Measurements from ENCODE around the gene MOK.

The MOK gene

DNA sequence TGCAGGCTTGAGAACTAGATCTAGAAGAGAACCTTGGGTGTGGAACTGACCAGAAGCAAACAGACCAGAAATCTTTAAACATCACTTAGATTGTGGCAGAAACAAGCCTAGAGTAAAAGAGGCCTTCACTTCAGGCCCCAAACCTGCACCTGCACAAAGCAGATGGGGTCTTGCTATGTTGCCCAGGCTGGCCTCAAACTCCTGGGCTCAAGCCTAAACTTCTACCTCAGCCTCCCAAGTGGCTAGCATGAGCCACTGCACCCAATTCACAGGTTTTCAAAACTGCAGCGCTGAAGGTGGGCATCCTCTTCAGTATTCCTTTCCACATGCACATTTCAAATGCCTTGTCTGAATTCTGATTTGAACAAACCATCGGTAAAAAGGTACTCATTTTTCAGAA lies 19.9 kb downstream of the MOK start:
- no peak for DNase-seq

DNA sequence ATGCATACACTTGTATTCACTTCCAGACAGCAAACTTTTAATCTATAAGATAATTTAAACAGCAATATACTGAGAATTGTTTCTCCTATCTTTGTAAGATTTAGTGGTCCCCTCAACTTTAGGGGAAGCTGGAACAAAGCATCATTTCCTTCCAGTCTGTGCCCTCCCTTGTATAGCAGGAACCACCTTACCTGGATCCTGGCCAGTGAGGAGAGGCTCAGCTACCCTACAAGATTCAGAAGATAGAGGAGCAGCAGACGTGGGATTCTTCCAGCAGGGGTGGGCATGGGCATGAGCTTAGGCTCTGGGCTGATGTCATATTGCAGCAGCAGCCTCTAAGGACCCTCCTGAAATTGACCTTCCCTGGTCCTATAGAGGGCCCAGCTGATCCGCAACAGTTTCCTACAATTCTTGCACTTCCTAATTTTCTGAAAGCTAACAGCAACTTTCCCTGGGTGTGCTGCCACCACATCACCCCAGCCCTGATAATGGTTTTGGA lies 21.3 kb downstream of the MOK start:
- DNase-seq: no peak

DNA sequence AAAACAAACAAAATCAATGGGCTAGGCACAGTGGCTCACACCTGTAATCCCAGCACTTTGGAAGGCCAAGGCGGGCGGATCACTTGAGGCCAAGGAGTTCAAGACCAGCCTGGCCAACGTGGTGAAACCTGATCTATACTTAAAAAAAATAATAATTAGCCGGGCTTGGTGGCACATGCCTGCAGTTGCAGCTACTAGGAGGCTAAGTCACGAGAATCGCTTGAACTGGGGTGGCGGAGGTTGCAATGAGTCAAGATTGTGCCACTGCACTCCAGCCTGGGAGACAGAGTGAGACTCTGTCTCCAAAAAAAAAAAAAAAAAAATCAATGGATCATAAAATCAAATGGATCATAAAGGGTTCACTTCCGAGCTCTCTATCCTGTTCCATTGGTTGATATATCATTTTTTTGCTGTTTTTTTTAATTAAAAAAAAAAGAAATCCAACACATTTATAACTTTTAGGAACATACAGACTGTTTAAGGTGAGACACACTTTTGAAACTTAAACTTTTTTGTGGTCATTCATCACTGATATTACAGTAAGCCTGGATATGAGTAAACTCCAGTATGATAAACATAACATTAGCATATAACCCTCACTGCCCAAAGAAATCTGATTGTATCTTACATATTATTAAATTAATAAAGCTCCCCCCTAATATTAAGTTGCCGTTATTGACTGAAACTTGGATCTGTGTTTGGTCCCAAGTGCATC lies 22.1 kb downstream of the MOK start:
- DNase-seq: no peak

DNA sequence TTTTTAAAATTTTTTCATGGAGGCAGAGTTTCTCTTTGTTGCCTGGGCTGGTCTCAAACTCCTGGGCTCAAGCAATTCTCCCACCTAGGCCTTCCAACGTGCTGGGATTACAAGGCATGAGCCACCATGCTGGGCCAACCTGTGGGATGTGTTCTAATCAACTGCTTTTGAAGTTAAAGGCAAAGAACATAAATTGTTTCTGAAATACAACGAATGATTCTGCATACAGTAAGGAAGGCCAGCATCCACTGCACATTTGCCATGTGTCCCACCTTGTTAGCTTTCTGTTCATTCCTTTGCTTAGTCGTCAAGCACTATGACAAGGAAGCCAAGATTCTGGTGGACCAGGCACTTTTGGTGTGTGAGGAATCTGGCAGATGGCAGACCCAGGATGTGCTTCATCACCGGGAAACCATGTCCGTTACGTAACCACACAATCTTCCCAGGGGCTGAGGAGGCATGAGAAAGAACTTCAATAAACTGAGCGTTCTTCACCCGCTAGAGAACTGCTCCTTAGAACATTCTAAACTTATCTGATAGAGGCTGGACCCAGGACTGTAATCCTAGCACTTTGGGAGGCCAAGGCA lies 24.5 kb downstream of the MOK start:
- DNase-seq: no peak

DNA sequence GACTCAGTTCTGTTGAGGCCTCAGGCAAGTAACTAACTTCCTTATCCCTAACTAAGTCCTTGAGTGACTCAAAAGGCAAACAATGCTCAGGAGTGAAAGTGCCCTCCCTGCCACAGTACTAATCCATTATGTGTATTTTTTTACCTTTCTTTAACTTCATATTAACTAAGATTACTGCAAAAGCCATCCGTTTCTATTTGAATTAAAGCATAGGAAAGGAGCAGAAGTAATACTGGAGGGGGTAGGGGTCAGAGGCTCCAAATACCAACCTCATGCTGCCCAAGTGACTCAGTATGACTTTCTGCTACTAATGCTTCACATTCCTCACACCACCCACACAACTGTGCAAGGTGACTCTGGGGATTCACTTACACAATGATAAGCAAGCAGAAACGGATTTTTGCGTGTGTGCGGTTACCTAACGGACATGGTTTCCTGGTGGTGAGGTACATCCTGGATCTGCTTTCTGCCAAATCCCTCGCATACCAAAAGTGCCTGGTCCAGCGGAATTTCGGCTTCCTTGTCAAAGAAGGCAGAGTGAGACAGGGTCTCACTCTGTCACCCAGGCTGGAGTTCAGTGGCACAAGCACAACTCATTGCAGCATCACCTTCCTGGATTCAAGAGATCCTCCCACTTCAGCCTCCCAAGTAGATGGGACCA lies 25.1 kb downstream of the MOK start:
- no peak for DNase-seq

DNA sequence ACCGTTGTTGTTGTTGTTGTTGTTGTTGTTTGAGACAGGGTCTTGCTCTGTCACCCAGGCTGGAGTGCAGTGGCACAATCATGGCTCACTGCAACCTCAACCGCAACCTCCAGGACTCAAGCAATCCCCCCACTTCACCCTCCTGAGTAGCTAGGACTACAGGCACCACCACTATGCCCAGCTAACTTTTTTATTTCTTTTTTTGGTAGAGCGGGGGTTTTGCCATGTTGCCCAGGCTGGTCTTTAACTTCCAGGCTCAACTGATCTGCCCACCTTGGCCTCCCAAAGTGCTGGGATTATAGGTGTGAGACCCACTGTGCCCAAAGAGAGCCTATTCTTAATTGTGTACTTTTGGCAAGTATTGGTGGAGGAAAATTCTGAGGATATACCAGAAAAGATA lies 25.7 kb downstream of the MOK start:
- no peak for DNase-seq

DNA sequence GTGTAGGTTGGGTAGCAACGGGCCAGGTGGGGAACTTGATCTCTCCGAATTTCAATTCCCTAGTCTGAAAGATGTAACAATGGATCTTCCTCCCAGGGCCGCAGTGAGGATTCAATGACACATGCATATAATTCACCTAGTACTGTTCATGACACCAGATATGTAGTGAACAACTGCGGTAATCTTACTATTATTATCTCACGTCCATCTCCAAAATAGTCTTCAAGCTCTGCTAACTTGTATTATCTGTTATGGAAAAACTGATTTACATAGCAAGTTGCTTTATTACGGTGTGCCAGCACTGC lies 26.4 kb downstream of the MOK start:
- DNase-seq: no peak

DNA sequence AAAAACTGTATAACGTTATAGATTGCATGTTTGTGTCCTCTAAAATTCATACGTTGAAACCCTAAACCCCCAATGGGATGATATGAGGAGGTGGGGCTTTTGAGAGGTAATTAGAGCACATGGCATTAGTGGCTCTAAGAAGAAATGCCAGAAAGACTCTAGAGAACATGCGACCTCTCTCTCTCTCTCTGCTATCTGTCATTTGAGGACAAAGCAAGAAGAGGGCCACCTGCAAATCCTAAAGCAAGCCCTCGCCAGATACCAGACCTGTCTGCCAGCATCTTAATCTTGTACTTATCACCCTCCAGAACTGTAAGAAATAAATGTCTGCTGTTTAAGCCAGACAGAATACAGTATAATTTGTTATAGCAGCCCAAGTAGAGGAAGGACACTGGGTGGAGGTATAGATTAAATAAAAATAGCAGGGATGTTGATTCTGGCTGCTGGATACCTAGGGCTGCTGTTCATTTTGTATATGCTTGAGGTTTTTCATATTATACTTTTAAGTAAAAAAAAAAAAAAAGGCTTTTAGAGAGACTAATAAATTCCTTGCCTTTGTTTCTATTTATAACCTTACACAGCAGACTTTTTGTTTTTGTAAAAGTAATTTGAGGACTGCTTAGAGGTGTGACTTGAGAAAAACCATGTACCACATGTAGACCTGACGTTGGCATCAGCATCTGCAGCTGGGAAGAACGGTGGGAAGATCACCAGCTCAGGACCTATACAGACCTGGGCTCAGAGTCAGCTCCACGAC lies 26.9 kb downstream of the MOK start:
- DNase-seq: no peak

DNA sequence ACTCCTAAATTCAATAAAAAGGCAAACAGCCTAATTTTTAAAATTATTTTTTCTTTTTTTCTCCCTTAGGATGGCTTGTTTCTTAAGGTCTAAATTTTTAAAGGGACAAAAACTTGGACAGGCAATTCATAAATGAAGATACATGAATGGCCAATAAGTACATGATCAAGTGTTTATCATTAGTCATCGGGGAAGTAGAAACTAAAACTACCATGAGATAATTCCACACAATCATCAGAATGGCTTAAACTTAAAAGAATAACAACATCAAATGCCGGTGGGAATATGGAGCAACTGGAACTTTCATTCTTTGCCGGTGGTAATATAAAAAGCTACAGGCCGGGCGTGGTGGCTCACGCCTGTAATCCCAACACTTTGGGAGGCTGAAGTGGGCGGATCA lies 29.1 kb downstream of the MOK start:
- DNase-seq: no peak

DNA sequence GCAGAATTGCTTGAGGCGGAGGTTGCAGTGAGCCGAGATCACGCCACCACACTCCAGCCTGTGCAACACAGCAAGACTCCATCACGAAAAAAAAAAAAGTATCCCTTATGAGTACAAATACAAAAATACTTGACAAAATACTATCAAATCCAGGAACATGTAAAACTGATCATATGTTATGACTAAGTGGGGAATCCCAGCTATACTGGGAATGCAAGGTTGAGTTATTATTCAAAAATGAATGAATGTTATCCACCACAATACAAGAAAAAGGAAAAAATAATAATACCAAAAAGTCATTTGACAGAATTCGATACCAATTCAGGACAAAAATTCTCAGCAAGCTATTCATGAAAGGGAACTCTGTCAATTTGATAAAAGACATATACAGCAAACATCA lies 32.6 kb downstream of the MOK start:
- no peak for DNase-seq

DNA sequence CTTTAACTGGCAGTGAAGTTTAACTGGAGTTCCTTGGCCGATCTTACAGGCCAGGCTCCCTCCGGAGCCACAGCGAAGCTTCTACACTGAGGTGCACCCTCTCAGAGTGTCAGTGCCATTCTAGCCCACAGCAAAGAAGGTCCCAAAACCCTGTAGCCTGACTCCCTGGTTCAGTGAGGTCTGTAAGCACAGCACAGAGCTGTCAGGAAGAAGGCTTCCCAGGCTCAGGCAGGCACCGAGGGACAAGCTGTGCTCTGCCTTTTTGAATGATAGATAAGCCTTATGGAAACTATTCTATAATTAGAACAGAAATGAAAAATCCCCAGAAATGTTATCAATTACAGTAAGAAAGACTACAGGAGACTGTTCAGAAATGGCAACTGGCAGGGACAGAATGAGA lies 40.2 kb downstream of the MOK start:
- no peak for DNase-seq

DNA sequence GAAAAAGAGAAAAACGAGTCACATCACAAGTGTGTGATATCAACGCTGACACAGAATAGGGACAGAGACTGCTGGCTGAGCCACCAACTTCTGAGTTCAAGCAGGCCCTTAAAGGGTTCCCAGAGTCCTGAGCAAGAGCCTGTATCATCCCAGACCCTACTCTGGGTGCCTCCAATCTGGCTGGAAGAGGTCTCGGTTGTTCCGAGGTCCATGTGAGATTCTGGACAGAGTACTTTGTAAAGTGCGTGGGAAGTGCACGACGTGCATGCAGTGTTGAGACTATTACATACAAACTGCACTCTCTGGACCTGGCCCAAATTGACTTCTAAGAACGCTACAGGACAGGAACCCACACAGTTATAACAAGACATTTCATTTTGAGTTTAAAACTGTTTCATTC lies 40.6 kb downstream of the MOK start:
- no peak for DNase-seq

DNA sequence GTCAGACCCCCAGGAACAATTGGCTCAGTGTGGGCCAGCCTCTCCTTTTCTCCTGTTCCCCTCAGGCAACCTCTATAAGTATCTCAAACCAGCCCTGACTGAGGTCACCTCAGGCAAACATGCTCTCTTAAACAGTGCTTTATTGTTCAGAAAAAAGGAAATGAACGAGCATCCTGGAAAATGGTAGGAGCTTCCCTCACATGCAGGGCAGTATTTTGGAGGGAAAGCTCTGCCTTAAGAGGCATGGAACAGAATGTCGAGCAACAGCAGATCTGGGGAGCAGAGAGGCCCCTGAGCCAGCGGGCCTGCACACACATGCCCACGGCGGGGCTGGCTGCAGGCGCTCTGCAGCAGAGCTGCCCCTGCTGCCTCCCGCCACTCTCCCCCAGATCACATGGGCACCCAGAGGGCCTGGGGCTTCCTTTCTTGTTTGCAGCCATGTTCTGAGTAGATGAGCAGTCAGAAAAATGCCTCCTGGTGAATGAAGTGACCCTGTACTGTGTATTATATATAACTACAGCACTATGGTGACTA lies 42.0 kb downstream of the MOK start:
- peak in 2 of 56 donors; percentile 9 to 12 for DNase-seq

DNA sequence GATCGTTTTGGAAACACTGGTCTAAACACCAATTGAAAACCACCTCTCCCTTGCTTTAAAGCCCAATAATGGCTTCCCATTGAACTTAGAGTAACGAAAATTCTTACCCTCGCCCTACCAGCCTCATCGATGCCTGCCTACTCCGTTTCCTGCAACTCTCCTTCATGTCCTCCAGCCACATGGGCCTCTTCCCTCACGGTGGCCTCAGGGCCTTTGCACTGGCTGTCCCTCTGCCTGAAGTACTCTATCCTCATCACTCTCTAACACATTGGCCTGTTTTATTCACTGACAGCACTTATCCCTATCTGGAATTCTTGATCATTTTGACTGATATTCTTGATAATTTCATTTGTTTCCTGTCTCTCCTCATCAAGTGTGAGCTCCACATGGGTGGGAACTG lies 46.8 kb downstream of the MOK start:
- DNase-seq: no peak

DNA sequence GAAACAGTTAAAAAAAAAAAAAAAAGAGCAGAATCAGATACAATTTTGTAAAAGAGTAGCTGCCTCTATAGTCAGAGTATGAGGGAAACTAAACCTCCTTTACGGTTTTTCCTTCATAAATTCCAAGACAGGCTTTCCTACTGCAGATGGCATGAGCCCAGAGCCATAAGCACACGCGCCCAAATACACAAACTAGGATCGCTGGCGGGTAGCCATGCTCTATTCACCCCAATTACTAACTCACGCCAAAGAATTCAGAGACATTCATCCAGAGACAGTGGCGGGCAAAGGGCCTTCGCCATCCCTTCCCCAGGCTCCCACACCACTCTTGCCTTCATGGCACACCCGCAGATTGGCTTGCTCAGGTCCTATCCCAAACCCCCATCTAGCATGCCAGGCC lies 48.2 kb downstream of the MOK start:
- DNase-seq: peak in 1 of 56 donors; percentile 8

DNA sequence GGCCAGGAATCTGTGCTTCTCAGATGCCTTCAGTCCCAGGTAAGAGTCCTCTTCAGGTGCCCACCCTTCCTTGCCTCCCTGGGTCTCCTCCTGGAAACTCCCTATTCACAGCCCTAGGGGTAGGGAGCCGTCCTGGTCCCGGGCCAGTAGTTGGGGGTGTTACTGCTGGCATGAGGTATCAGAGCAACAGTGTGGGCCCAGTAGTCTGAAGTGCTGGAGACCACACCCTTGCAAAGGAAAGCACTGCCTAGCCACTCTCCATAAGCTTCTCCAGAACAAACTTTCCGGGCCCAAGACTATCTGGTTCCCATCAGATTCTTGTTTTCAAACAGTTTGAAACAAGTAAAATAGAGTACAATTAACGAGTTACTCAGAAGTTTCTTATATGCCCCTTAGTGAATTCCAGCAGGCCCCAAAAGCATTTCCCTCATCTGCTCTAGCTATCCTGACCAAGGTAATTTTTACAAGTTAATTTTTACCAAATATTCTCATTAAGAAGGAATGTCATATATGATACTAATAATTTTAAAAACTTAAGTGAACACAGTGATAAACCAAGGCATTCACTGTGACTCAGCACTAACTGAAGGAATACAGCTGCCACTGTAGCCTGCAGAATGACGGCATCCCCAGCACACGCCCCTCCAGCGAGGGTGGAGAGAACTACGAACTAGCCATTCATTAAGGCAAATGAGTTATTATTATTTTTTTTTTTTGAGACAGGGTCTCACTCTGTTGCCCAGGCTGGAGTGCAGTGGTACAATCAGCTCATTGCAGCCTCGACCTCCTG lies 49.4 kb downstream of the MOK start:
- DNase-seq: no peak

DNA sequence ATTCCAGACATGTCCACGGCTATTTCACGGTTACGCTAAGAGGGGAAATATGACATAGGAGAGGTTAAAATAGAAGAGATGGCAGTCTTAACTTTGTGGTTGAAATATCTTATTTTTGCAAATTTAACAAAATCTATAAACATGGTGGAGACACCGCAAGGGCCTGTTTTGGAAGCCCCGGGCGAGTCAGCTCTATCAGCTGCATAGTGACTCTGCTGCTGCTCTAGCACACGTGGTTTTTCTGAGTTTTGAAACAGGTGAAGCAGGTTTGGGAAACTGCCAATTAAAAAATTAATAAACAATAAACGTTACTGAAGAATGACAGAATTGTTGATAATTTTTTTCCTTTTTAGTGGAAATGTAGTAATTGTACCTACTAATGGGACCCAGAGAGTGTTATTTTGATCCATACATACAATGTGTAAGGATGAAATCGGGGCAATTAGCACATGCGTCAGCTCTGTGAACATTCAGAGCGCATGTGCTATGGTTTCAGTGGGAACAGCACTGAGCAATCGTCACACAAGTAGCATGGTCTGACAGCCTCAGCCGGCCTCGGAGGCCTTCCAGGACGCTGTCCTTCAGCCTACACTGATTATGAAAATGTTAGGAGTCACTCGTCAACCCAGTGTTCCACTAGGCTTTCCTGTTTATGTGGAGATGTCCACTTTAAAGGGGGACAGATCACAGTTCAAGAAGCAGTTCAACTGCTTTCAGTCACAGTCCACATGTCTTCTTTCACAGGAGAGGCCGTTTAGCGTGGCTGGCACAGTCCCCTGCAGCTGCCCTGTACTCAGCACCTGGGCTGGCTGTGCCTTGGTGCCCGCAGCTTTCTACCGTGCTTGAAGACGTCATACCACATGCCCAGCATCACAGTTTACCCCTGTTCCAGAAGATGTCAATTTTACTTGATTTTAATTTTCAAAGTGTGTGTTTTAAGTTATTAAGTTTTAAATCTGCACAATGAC lies 51.8 kb downstream of the MOK start:
- DNase-seq: no peak

DNA sequence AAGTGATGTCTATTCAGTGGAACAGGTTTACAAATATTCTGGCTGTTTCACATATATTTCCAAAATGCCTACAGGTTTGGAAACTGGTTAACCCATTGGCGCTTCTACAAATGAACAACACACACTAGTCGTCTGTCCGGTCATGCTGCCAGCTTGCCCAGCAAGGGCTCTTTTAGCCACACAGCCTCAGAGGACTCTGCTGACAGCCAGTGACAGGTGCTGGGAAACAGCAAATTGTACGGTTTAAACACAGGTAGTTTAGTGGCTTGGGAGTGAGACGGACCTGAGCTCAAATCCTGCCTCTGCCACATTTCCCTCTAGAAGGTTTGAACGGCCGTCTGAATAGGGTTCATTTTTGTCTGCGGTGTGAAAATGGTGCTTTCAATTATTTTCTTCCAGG lies 53.8 kb downstream of the MOK start:
- DNase-seq: no peak

DNA sequence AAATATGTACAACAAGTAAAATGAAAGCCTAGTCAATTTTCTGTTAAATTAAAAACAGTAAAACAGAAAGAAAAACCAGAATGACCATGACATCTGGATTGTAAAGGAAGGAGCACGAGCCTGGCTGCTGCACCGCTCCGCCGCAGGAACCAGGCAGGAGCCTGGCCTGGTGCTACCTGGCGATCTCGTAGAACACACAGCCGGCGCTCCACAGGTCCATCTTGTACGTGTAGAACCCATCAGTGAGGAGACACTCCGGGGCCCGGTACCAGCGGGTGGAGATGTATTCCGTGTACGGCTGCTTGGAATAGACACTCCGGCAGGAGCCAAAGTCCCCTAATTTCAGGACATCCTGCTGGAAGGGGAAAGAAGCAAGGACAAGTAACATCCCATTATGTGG lies 54.3 kb downstream of the MOK start:
- no peak for DNase-seq

DNA sequence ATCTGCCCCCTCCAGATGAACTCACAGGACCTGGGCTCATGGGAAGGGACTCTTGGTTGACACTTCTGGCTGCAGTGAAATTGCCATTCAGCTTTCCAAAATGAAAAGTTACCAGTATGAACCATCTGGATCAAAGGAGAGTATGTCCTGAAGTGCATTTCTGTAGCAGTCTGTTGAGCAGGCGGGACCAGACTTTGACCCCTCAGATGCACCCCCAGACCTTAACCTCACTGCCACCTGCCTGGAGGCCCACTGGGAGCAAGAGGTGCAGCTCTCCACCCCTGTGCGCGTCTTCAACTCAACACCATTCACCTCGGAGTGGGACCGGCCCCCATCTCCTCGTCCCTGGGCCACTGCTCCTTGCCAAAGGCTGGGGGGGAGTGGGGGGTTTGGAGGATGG lies 55.0 kb downstream of the MOK start:
- DNase-seq: no peak

Measured in amygdala (tissue), 56 donors.